Naive thymus-derived CD8-positive, alpha-beta T cell (primary cell): Measurements from ENCODE around the gene NOL6. TPM values are rescaled to one million over a fixed set of nuclear protein-coding genes. Genes with fewer than 3 reads are reported as not detected.
"Not testable (repeated sequence)": the region's sequence is repeated elsewhere in the genome, so short reads cannot be mapped to it uniquely, and the experiment has no call there.

Experiments
- ATAC-seq, 2 donors: fragments of 150-1000 bp; cut with Tn5 transposase in 1 of 2; sonication (Bioruptor Pico), chemical (Tn5 transposase) in 1 of 2; 1 replicate in 1 of 2; 2 replicates in 1 of 2; pipeline ENCODE4 v1.10.0; 2021; ENCODE audit warnings: mild to moderate bottlenecking in 2 of 2, moderate library complexity in 2 of 2
- POLR2A ChIA-PET: fragments of 350-600 bp; sonication (Branson Sonifier 250); formaldehyde crosslinking; loops from one replicate; lab custom pipeline; 2021; ENCODE audit warnings: antibody characterized with exemption; lab: Charles Lee
- DNase-seq, 10 donors: peaks; one replicate each; pipeline versions ENCODE4 v3.0.0 to v3.0.0-alpha.2; 2020 to 2022
- H3K27ac Mint-ChIP-seq, 10 donors: one replicate each; pipeline ENCODE4 v1.8.0; 2020 to 2022; ENCODE audit warnings: mild to moderate bottlenecking in 10 of 10, mixed read lengths in 10 of 10, moderate library complexity in 4 of 10, inconsistent platforms in 1 of 10
- H3K27me3 Mint-ChIP-seq, 5 donors: one replicate each; pipeline ENCODE4 v1.8.0; 2021 to 2022; ENCODE audit warnings: mixed read lengths in 5 of 5
- H3K36me3 Mint-ChIP-seq, 3 donors: one replicate each; pipeline ENCODE4 v1.8.0; 2020 to 2022; ENCODE audit warnings: mixed read lengths in 3 of 3, mild to moderate bottlenecking in 2 of 3, inconsistent platforms in 1 of 3
- H3K4me1 Mint-ChIP-seq, 4 donors: one replicate each; pipeline ENCODE4 v1.8.0; 2021 to 2022; ENCODE audit warnings: mixed read lengths in 4 of 4
- H3K4me3 Mint-ChIP-seq, 10 donors: one replicate each; pipeline ENCODE4 v1.8.0; 2020 to 2022; ENCODE audit warnings: mild to moderate bottlenecking in 10 of 10, mixed read lengths in 10 of 10, moderate library complexity in 6 of 10, inconsistent platforms in 1 of 10
- H3K9me3 Mint-ChIP-seq, 9 donors: one replicate each; pipeline ENCODE4 v1.8.0; 2020 to 2022; ENCODE audit warnings: mixed read lengths in 9 of 9, mild to moderate bottlenecking in 3 of 9, inconsistent platforms in 1 of 9, moderate library complexity in 1 of 9
- polyA plus RNA-seq, 3 donors: library from polyadenylated mRNA; unstranded; fragments of 300-500 nt; fragmentation: Illumina TruSeq; gene quantifications; one replicate each; pipeline ENCODE4 v1.2.3, GENCODE V29; 2021
- total RNA-seq, 8 experiments: library from RNA in 2 of 8; stranded (reverse) in 2 of 8; gene quantifications; one replicate each; pipeline ENCODE4 v1.2.3 and lab custom pipeline; 2021 to 2026

NOL6 gene
- total and polyA plus RNA-seq, 5 experiments from 2014 or later = 13.5 to 47.2 (median 29.2) TPM

- ATAC-seq, H3K36me3 Mint-ChIP-seq, H3K4me3 Mint-ChIP-seq, DNase-seq, H3K27ac Mint-ChIP-seq, H3K9me3 Mint-ChIP-seq, H3K4me1 Mint-ChIP-seq, POLR2A ChIA-PET, H3K27me3 Mint-ChIP-seq: not testable (repeated sequence)
Observed at GRCh38 chr9:33493819-33494218, 20.1 kb upstream of the NOL6 start.

GRCh38 chr9:33489066-33489465, 15.3 kb upstream of the NOL6 start:
- Mint-ChIP-seq H3K27me3 (peaks cover 0 to 5% (median 2%) of the 10 kb centered on the region in 5 donors), H3K9me3 (no peaks in the 10 kb centered on the region), H3K4me3 (no peak overlapping the region), H3K4me1 (no peaks in the 10 kb centered on the region), H3K27ac (no peak overlapping the region), H3K36me3 (no peaks in the 10 kb centered on the region)
- DNase-seq (no peak), ATAC-seq (no peak)
- POLR2A ChIA-PET = no interaction called here

- H3K27ac Mint-ChIP-seq, H3K27me3 Mint-ChIP-seq, POLR2A ChIA-PET, H3K4me1 Mint-ChIP-seq, H3K9me3 Mint-ChIP-seq, H3K4me3 Mint-ChIP-seq, H3K36me3 Mint-ChIP-seq, ATAC-seq, DNase-seq: not testable (repeated sequence)
Observed at GRCh38 chr9:33485312-33485711, 11.6 kb upstream of the NOL6 start.

GRCh38 chr9:33480976-33481375, 7.3 kb upstream of the NOL6 start:
- Mint-ChIP-seq H3K4me1 (no peaks in the 10 kb centered on the region), H3K9me3 (no peaks in the 10 kb centered on the region), H3K27ac (no peak overlapping the region), H3K36me3 (peaks cover 0 to 3% (median 0%) of the 10 kb centered on the region in 3 donors), H3K27me3 (no peaks in the 10 kb centered on the region), H3K4me3 (no peak overlapping the region)
- ATAC-seq (no peak), DNase-seq (no peak)
- POLR2A ChIA-PET = no interaction called here

GRCh38 chr9:33480106-33480505, 6.4 kb upstream of the NOL6 start:
- H3K27ac Mint-ChIP-seq = no peak overlapping the region
- no peaks in the 10 kb centered on the region for H3K27me3 Mint-ChIP-seq
- ATAC-seq (no peak), DNase-seq (no peak)
- H3K4me3 Mint-ChIP-seq = no peak overlapping the region
- POLR2A ChIA-PET = interaction anchor here (0.7 kb wide), 2 partner anchors 8 to 10 kb away, joined by 3 read pairs; no protein-coding TSS in a partner anchor
- H3K9me3 Mint-ChIP-seq = no peaks in the 10 kb centered on the region
- H3K4me1 Mint-ChIP-seq = no peaks in the 10 kb centered on the region
- H3K36me3 Mint-ChIP-seq = peaks cover 0 to 3% (median 0%) of the 10 kb centered on the region in 3 donors

GRCh38 chr9:33476503-33476902, 2.8 kb upstream of the NOL6 start:
- POLR2A ChIA-PET = no interaction called here

GRCh38 chr9:33475357-33475756, 1.6 kb upstream of the NOL6 start:
- H3K27me3 Mint-ChIP-seq = no peaks in the 10 kb centered on the region
- peaks cover 0 to 24% (median 7%) of the 10 kb centered on the region in 3 donors for H3K36me3 Mint-ChIP-seq
- peak overlapping the region in 5 of 10 donors; percentile 16 to 80 (median 65) for H3K27ac Mint-ChIP-seq
- H3K4me1 Mint-ChIP-seq = peaks cover 8 to 33% (median 26%) of the 10 kb centered on the region in 4 donors
- POLR2A ChIA-PET = interaction anchor here (1.3 to 3.1 kb wide), 3 partner anchors 8 to 59 kb away, joined by 3 to 32 read pairs (median 5); partner anchors contain the start of gene AQP3
- no peak for DNase-seq
- no peaks in the 10 kb centered on the region for H3K9me3 Mint-ChIP-seq
- no peak for ATAC-seq
- H3K4me3 Mint-ChIP-seq = peak overlapping the region in 3 of 10 donors; percentile 9 to 15 (median 11)

More at GRCh38 chr9:33476503-33476902, 2.8 kb upstream of the NOL6 start:
- ATAC-seq (no peak), DNase-seq (no peak)
- H3K27ac Mint-ChIP-seq = peak overlapping the region in 1 of 10 donors; percentile 83
- no peak overlapping the region for H3K4me3 Mint-ChIP-seq
- H3K27me3 Mint-ChIP-seq = no peaks in the 10 kb centered on the region
- peaks cover 5 to 30% (median 22%) of the 10 kb centered on the region in 4 donors for H3K4me1 Mint-ChIP-seq
- H3K36me3 Mint-ChIP-seq = peaks cover 0 to 13% (median 1%) of the 10 kb centered on the region in 3 donors
- no peaks in the 10 kb centered on the region for H3K9me3 Mint-ChIP-seq

- no peaks in the 10 kb centered on the region for H3K27me3 Mint-ChIP-seq
- POLR2A ChIA-PET = interaction anchor here (0.6 to 3.9 kb wide), 10 partner anchors 11 to 183 kb away, joined by 3 to 55 read pairs (median 10); partner anchors contain the start of genes AQP3 and NFX1
Observed at GRCh38 chr9:33472881-33473615, 676 bp downstream of the NOL6 start.

GRCh38 chr9:33472171-33472880, 1.4 kb downstream of the NOL6 start:
- POLR2A ChIA-PET = interaction anchor here (0.7 to 3.9 kb wide), 8 partner anchors 8 to 182 kb away, joined by 3 to 55 read pairs (median 15); partner anchors contain the start of genes AQP3 and NFX1
- no peaks in the 10 kb centered on the region for H3K9me3 Mint-ChIP-seq
- ATAC-seq (no peak), DNase-seq (no peak)
- peaks cover 0 to 51% (median 13%) of the 10 kb centered on the region in 3 donors for H3K36me3 Mint-ChIP-seq
- peaks cover 10 to 35% (median 28%) of the 10 kb centered on the region in 4 donors for H3K4me1 Mint-ChIP-seq
- H3K27ac Mint-ChIP-seq = peak overlapping the region in 6 of 10 donors; percentile 11 to 68 (median 42)
- H3K27me3 Mint-ChIP-seq = no peaks in the 10 kb centered on the region
- peak overlapping the region; percentile 75 to 100 (median 98) for H3K4me3 Mint-ChIP-seq

More at GRCh38 chr9:33472881-33473615, 676 bp downstream of the NOL6 start:
- H3K4me1 Mint-ChIP-seq = peaks cover 10 to 35% (median 28%) of the 10 kb centered on the region in 4 donors
- H3K4me3 Mint-ChIP-seq = peak overlapping the region; percentile 90 to 100 (median 98)
- ATAC-seq = no peak
- no peaks in the 10 kb centered on the region for H3K9me3 Mint-ChIP-seq
- H3K36me3 Mint-ChIP-seq = peaks cover 0 to 47% (median 13%) of the 10 kb centered on the region in 3 donors
- no peak for DNase-seq
- peak overlapping the region; percentile 91 to 98 (median 97) for H3K27ac Mint-ChIP-seq

GRCh38 chr9:33471361-33471760, 2.4 kb downstream of the NOL6 start:
- H3K36me3 Mint-ChIP-seq = peaks cover 0 to 55% (median 16%) of the 10 kb centered on the region in 3 donors
- H3K27ac Mint-ChIP-seq = peak overlapping the region in 6 of 10 donors; percentile 17 to 82 (median 74)
- ATAC-seq (no peak), DNase-seq (no peak)
- no peaks in the 10 kb centered on the region for H3K9me3 Mint-ChIP-seq
- H3K4me1 Mint-ChIP-seq = peaks cover 10 to 35% (median 29%) of the 10 kb centered on the region in 4 donors
- H3K27me3 Mint-ChIP-seq = no peaks in the 10 kb centered on the region
- POLR2A ChIA-PET = interaction anchor here (3.7 to 3.9 kb wide), 2 partner anchors 9 to 24 kb away, joined by 47 to 55 read pairs; partner anchors contain the start of gene AQP3
- H3K4me3 Mint-ChIP-seq = peak overlapping the region in 5 of 10 donors; percentile 21 to 98 (median 31)

GRCh38 chr9:33469891-33470290, 3.8 kb downstream of the NOL6 start:
- H3K27ac Mint-ChIP-seq = no peak overlapping the region
- DNase-seq (no peak), ATAC-seq (no peak)
- H3K4me3 Mint-ChIP-seq = no peak overlapping the region
- POLR2A ChIA-PET = interaction anchor here (0.5 to 0.7 kb wide), 5 partner anchors 10 to 1565 kb away, joined by 3 to 6 read pairs (median 3); no protein-coding TSS in a partner anchor
- no peaks in the 10 kb centered on the region for H3K27me3 Mint-ChIP-seq
- H3K9me3 Mint-ChIP-seq = no peaks in the 10 kb centered on the region
- peaks cover 10 to 35% (median 29%) of the 10 kb centered on the region in 4 donors for H3K4me1 Mint-ChIP-seq
- H3K36me3 Mint-ChIP-seq = peaks cover 0 to 69% (median 20%) of the 10 kb centered on the region in 3 donors
